HG02852 (cell line): ENCODE measurements around the gene KEL.
A peak's percentile ranks its signal among the peaks of the same experiment; 100 is the strongest.
"Not testable (repeated sequence)": the region's sequence is repeated elsewhere in the genome, so short reads cannot be mapped to it uniquely, and the experiment has no call there.

Experiments used
- ATAC-seq: cut with Tn5 transposase; IDR thresholded peaks from one replicate; pipeline ENCODE4 v1.9.1; 2021; ENCODE audit warnings: mild to moderate bottlenecking, moderate library complexity; ENCODE audit not compliant: unreplicated experiment

KEL gene

GRCh38 chr7:142961973-142962926 is at the start of gene KEL:
TSS of gene KEL (minus strand) at chr7:142962363. CDS start at chr7:142962206, 157 bp downstream.
- no peak for ATAC-seq

GRCh38 chr7:143008007-143008901 is 46.1 kb upstream of the KEL start:
- peak; percentile 84 for ATAC-seq

GRCh38 chr7:143005632-143006260 is 43.6 kb upstream of the KEL start:
- no peak for ATAC-seq

- peak; percentile 74 for ATAC-seq
Measured at GRCh38 chr7:143003393-143004051, 41.4 kb upstream of the KEL start.

- peak; percentile 7 for ATAC-seq
Measured at GRCh38 chr7:143002898-143003297, 40.7 kb upstream of the KEL start.

- no peak for ATAC-seq
Measured at GRCh38 chr7:143002106-143002505, 39.9 kb upstream of the KEL start.

GRCh38 chr7:143000648-143001047 is 38.5 kb upstream of the KEL start:
- ATAC-seq: no peak

- ATAC-seq: no peak
Measured at GRCh38 chr7:142999793-143000192, 37.6 kb upstream of the KEL start.

GRCh38 chr7:142998966-142999365 is 36.8 kb upstream of the KEL start:
- ATAC-seq: no peak

GRCh38 chr7:142997456-142997989 is 35.4 kb upstream of the KEL start:
- ATAC-seq: no peak

GRCh38 chr7:142992427-142992826 is 30.3 kb upstream of the KEL start:
- ATAC-seq: no peak

- ATAC-seq: no peak
Measured at GRCh38 chr7:142984297-142984696, 22.1 kb upstream of the KEL start.

- no peak for ATAC-seq
Measured at GRCh38 chr7:142983825-142984224, 21.7 kb upstream of the KEL start.

GRCh38 chr7:142978402-142978801 is 16.2 kb upstream of the KEL start:
- ATAC-seq: not testable (repeated sequence)

- ATAC-seq: no peak
Measured at GRCh38 chr7:142974626-142975025, 12.5 kb upstream of the KEL start.

GRCh38 chr7:142969183-142969582 is 7.0 kb upstream of the KEL start:
- ATAC-seq: no peak

GRCh38 chr7:142968229-142968628 is 6.1 kb upstream of the KEL start:
- no peak for ATAC-seq

GRCh38 chr7:142964502-142965246 is 2.5 kb upstream of the KEL start:
- no peak for ATAC-seq

GRCh38 chr7:142963993-142964392 is 1.8 kb upstream of the KEL start:
- ATAC-seq: no peak

- no peak for ATAC-seq
Measured at GRCh38 chr7:142962991-142963390, 828 bp upstream of the KEL start.
